Thoracic aorta (tissue), 2 donors: ENCODE measurements around the gene VSTM4. TPM values are rescaled to one million over a fixed set of nuclear protein-coding genes. Genes with fewer than 3 reads are reported as not detected.
A peak's percentile ranks its signal among the peaks of the same experiment; 100 is the strongest.

Source experiments
- ATAC-seq: fragments of 150-250 bp; one replicate; pipeline ENCODE4 v1.8.0; 2017; ENCODE audit warnings: low read depth; ENCODE audit not compliant: insufficient number of reproducible peaks, low FRiP score
- DNase-seq: peaks from one replicate; pipeline ENCODE4 v3.0.0-alpha.2; 2020; ENCODE audit warnings: low spot score
- H3K27ac ChIP-seq, 2 donors: fragments of 200-600 bp; sonication (generic); 1 replicate in 1 of 2; 2 replicates in 1 of 2; pipeline ENCODE4 v1.5.1; 2016; ENCODE audit warnings: mild to moderate bottlenecking in 2 of 2, moderate library complexity in 2 of 2
- H3K27me3 ChIP-seq: fragments of 200-600 bp; sonication (generic); replicated peaks from 2 replicates; pipeline ENCODE4 v1.6.0; 2016; ENCODE audit warnings: mild to moderate bottlenecking; ENCODE audit not compliant: insufficient read depth
- H3K36me3 ChIP-seq: fragments of 200-600 bp; sonication (generic); one replicate; pipeline ENCODE4 v1.5.1; 2016
- H3K4me1 ChIP-seq, 2 donors: fragments of 200-600 bp; sonication (generic); 1 replicate in 1 of 2; 2 replicates in 1 of 2; pipeline versions ENCODE4 v1.5.1 to v1.6.0; 2016; ENCODE audit warnings: low read depth in 2 of 2, mild to moderate bottlenecking in 1 of 2; ENCODE audit not compliant: control insufficient read depth in 1 of 2
- H3K4me3 ChIP-seq: fragments of 200-600 bp; sonication (generic); 2 replicates; pipeline ENCODE4 v1.5.1; 2016; ENCODE audit warnings: mild to moderate bottlenecking
- H3K9me3 ChIP-seq: fragments of 200-600 bp; sonication (generic); 2 replicates; pipeline ENCODE4 v1.5.1; 2016
- total RNA-seq, 2 donors: library from RNA; depleted of rRNA; stranded (reverse); fragments of >200 nt; gene quantifications; one replicate each; pipeline versions ENCODE4 v1.1.0 to v1.2.3, GENCODE V29; 2016
- TF ChIP-seq, protein P1 (sequence below): fragments of 200-600 bp; sonication (generic); IDR thresholded peaks from one replicate; pipeline ENCODE4 v1.5.1; 2019; ENCODE audit warnings: antibody characterized with exemption

Gene VSTM4
- total RNA-seq, 2 donors from 2014 or later = 24.4 to 46.4 TPM

DNA sequence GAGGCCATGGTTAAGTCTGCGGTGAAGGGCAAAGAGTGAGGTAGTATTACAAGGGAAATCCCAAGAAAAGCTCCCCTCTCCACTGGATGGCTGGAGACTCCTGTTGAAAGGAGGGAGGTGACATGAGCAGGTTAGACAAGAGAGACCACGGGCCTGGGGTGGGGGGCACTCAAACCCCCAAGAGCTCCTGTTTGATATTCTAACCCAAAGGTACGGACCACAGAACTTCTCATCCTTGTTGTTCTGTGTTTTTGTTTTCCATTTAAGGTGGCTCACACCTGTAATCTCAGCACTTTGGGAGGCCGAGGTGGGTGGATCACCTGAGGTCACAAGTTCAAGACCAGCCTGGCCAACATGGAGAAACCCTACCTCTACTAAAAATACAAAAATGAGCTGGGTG, 11.6 kb downstream of the VSTM4 start:
- H3K36me3 ChIP-seq = no peaks in the 10 kb centered on the region
- no peak for ATAC-seq
- no peaks in the 10 kb centered on the region for H3K9me3 ChIP-seq
- TF ChIP-seq, protein P1, sequence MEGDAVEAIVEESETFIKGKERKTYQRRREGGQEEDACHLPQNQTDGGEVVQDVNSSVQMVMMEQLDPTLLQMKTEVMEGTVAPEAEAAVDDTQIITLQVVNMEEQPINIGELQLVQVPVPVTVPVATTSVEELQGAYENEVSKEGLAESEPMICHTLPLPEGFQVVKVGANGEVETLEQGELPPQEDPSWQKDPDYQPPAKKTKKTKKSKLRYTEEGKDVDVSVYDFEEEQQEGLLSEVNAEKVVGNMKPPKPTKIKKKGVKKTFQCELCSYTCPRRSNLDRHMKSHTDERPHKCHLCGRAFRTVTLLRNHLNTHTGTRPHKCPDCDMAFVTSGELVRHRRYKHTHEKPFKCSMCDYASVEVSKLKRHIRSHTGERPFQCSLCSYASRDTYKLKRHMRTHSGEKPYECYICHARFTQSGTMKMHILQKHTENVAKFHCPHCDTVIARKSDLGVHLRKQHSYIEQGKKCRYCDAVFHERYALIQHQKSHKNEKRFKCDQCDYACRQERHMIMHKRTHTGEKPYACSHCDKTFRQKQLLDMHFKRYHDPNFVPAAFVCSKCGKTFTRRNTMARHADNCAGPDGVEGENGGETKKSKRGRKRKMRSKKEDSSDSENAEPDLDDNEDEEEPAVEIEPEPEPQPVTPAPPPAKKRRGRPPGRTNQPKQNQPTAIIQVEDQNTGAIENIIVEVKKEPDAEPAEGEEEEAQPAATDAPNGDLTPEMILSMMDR = no peak
- no peak overlapping the region for H3K4me3 ChIP-seq
- H3K4me1 ChIP-seq = peaks cover 24 to 61% of the 10 kb centered on the region in 2 donors
- no peak for DNase-seq
- H3K27ac ChIP-seq = peak overlapping the region in 1 of 2 donors; percentile 1
- no peaks in the 10 kb centered on the region for H3K27me3 ChIP-seq

DNA sequence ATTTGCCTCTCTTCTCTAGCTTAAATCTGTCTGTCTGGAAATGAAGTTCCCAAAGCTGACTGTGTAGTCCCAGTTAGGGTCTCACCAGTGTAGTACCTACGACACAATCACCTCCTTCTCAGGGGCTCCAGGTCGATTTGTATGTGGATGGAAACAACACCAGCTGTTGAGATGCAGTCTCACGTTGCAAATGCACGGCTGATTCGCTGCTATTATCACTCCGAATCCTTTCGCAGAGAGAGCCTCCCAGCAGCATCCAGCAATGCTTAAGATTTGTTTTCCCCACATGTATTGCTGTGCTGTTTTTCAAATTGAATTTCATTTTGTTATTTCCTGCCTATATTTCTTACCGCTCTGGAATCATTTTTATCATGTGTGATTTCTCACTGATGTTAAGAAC, 16.3 kb downstream of the VSTM4 start:
- H3K9me3 ChIP-seq = no peaks in the 10 kb centered on the region
- no peaks in the 10 kb centered on the region for H3K27me3 ChIP-seq
- peaks cover 6 to 50% of the 10 kb centered on the region in 2 donors for H3K4me1 ChIP-seq
- H3K36me3 ChIP-seq = no peaks in the 10 kb centered on the region
- DNase-seq (no peak), ATAC-seq (no peak)
- no peak overlapping the region for H3K27ac ChIP-seq
- TF ChIP-seq, protein P1 = no peak
- no peak overlapping the region for H3K4me3 ChIP-seq

- Histone ChIP-seq H3K36me3 (no peaks in the 10 kb centered on the region), H3K9me3 (no peaks in the 10 kb centered on the region), H3K27ac (peak overlapping the region; percentile 2 to 33), H3K27me3 (no peaks in the 10 kb centered on the region), H3K4me1 (peaks cover 6 to 49% of the 10 kb centered on the region in 2 donors), H3K4me3 (no peak overlapping the region)
- TF ChIP-seq, protein P1 = no peak
- ATAC-seq (no peak), DNase-seq (no peak)
Observed at GRCh38 chr10:49096890-49097445, 18.4 kb downstream of the VSTM4 start.

- ATAC-seq = no peak
- no peaks in the 10 kb centered on the region for H3K27me3 ChIP-seq
Observed at GRCh38 chr10:49094646-49095045, 20.7 kb downstream of the VSTM4 start.

GRCh38 chr10:49093922-49094321, 21.4 kb downstream of the VSTM4 start:
- Histone ChIP-seq H3K27me3 (no peaks in the 10 kb centered on the region), H3K27ac (no peak overlapping the region), H3K36me3 (no peaks in the 10 kb centered on the region), H3K9me3 (no peaks in the 10 kb centered on the region), H3K4me3 (no peak overlapping the region), H3K4me1 (peaks cover 19 to 61% of the 10 kb centered on the region in 2 donors)
- ATAC-seq (no peak), DNase-seq (no peak)
- TF ChIP-seq, protein P1 = no peak

More at GRCh38 chr10:49094646-49095045, 20.7 kb downstream of the VSTM4 start:
- Histone ChIP-seq H3K36me3 (no peaks in the 10 kb centered on the region), H3K4me3 (no peak overlapping the region), H3K9me3 (no peaks in the 10 kb centered on the region), H3K4me1 (peaks cover 15 to 60% of the 10 kb centered on the region in 2 donors), H3K27ac (peak overlapping the region; percentile 9 to 45)
- TF ChIP-seq, protein P1 = no peak
- DNase-seq = no peak
